Measurements from ENCODE around the gene IFNGR2.
"Not testable (repeated sequence)": the region's sequence is repeated elsewhere in the genome, so short reads cannot be mapped to it uniquely, and the experiment has no call there.

Gene IFNGR2

GRCh38 chr21:33451634-33452071 is 48.4 kb downstream of the IFNGR2 start:
- H3K4me1 Mint-ChIP-seq: no peaks in the 10 kb centered on the region
- H3K27ac Mint-ChIP-seq: no peak overlapping the region
- TF ChIP-seq CTCF (IDR thresholded peaks at IDR 0.05; ENCODE audit: unreplicated experiment in 3 of 3): no peak
- H3K36me3 Mint-ChIP-seq (ENCODE audit: low read depth): peaks cover 29% of the 10 kb centered on the region
- no peak overlapping the region for H3K4me3 Mint-ChIP-seq
- no peaks in the 10 kb centered on the region for H3K9me3 Mint-ChIP-seq
- H3K27me3 Mint-ChIP-seq (ENCODE audit: low read depth): no peaks in the 10 kb centered on the region

- H3K27me3 Mint-ChIP-seq (ENCODE audit: low read depth): no peaks in the 10 kb centered on the region
- H3K4me3 Mint-ChIP-seq: no peak overlapping the region
- H3K4me1 Mint-ChIP-seq: no peaks in the 10 kb centered on the region
- H3K27ac Mint-ChIP-seq: no peak overlapping the region
- H3K9me3 Mint-ChIP-seq: no peaks in the 10 kb centered on the region
- TF ChIP-seq CTCF (IDR thresholded peaks at IDR 0.05; ENCODE audit: unreplicated experiment in 3 of 3): no peak
- peaks cover 26% of the 10 kb centered on the region for H3K36me3 Mint-ChIP-seq (ENCODE audit: low read depth)
These were observed 49.1 kb downstream of the IFNGR2 start for GRCh38 chr21:33452362-33452761.

GRCh38 chr21:33455686-33456446 is 52.7 kb downstream of the IFNGR2 start:
- H3K36me3 Mint-ChIP-seq (ENCODE audit: low read depth): peaks cover 34% of the 10 kb centered on the region
- no peaks in the 10 kb centered on the region for H3K9me3 Mint-ChIP-seq
- no peaks in the 10 kb centered on the region for H3K27me3 Mint-ChIP-seq (ENCODE audit: low read depth)
- H3K4me1 Mint-ChIP-seq: no peaks in the 10 kb centered on the region
- TF ChIP-seq CTCF (IDR thresholded peaks at IDR 0.05; ENCODE audit: unreplicated experiment in 3 of 3): no peak
- no peak overlapping the region for H3K4me3 Mint-ChIP-seq
- H3K27ac Mint-ChIP-seq: no peak overlapping the region

- H3K9me3 Mint-ChIP-seq: no peaks in the 10 kb centered on the region
- TF ChIP-seq CTCF (IDR thresholded peaks at IDR 0.05; ENCODE audit: unreplicated experiment in 3 of 3): no peak
- H3K4me3 Mint-ChIP-seq: no peak overlapping the region
- no peak overlapping the region for H3K27ac Mint-ChIP-seq
- peaks cover 24% of the 10 kb centered on the region for H3K36me3 Mint-ChIP-seq (ENCODE audit: low read depth)
- H3K27me3 Mint-ChIP-seq (ENCODE audit: low read depth): no peaks in the 10 kb centered on the region
- H3K4me1 Mint-ChIP-seq: no peaks in the 10 kb centered on the region
These were observed 55.6 kb downstream of the IFNGR2 start for GRCh38 chr21:33458861-33459260.

GRCh38 chr21:33461538-33462250 is 58.5 kb downstream of the IFNGR2 start:
- no peaks in the 10 kb centered on the region for H3K27me3 Mint-ChIP-seq (ENCODE audit: low read depth)
- H3K36me3 Mint-ChIP-seq (ENCODE audit: low read depth): peaks cover 20% of the 10 kb centered on the region
- no peak overlapping the region for H3K4me3 Mint-ChIP-seq
- no peaks in the 10 kb centered on the region for H3K9me3 Mint-ChIP-seq
- no peak for TF ChIP-seq CTCF (IDR thresholded peaks at IDR 0.05; ENCODE audit: unreplicated experiment in 3 of 3)
- H3K4me1 Mint-ChIP-seq: no peaks in the 10 kb centered on the region
- H3K27ac Mint-ChIP-seq: no peak overlapping the region

- not testable (repeated sequence) for H3K4me3 Mint-ChIP-seq; H3K9me3 Mint-ChIP-seq; H3K4me1 Mint-ChIP-seq; H3K27me3 Mint-ChIP-seq (ENCODE audit: low read depth); H3K27ac Mint-ChIP-seq
- peaks cover 14% of the 10 kb centered on the region for H3K36me3 Mint-ChIP-seq (ENCODE audit: low read depth)
These were observed 66.0 kb downstream of the IFNGR2 start for GRCh38 chr21:33469183-33469582.

Data from nephron (organoid).